Right atrium auricular region (tissue), 2 donors: ENCODE results near the gene HEPN1. TPM values are rescaled to one million over a fixed set of nuclear protein-coding genes. Genes with fewer than 3 reads are reported as not detected.
A peak's percentile ranks its signal among the peaks of the same experiment; 100 is the strongest.

ENCODE experiments used
- DNase-seq: peaks from one replicate; pipeline ENCODE4 v3.0.0-alpha.2; 2019; ENCODE audit warnings: low spot score
- H3K27ac ChIP-seq, 2 donors: fragments of 200-600 bp; sonication (generic); 1 replicate in 1 of 2; 2 replicates in 1 of 2; pipeline ENCODE4 v1.5.1; 2016 to 2019
- H3K27me3 ChIP-seq, 2 donors: fragments of 200-600 bp; sonication (generic); one replicate each; pipeline versions ENCODE4 v1.5.1 to v1.6.0; 2017 to 2019
- H3K36me3 ChIP-seq: fragments of 200-600 bp; sonication (generic); one replicate; pipeline ENCODE4 v1.5.1; 2016
- H3K4me1 ChIP-seq, 2 donors: fragments of 200-600 bp; sonication (generic); one replicate each; pipeline versions ENCODE4 v1.5.1 to v1.6.0; 2017 to 2019
- H3K4me3 ChIP-seq, 2 donors: fragments of 200-600 bp; sonication (generic); 1 replicate in 1 of 2; 2 replicates in 1 of 2; pipeline ENCODE4 v1.5.1; 2017 to 2019; ENCODE audit warnings: mild to moderate bottlenecking in 1 of 2, moderate library complexity in 1 of 2
- H3K9me3 ChIP-seq, 2 donors: fragments of 200-600 bp; sonication (generic); one replicate each; pipeline ENCODE4 v1.5.1; 2019
- total RNA-seq, 2 donors: library from RNA; depleted of rRNA; stranded (reverse); fragments of >200 nt; gene quantifications; one replicate each; pipeline ENCODE4 v1.1.0, GENCODE V29; 2016
- TF ChIP-seq, protein P1 (sequence below), 2 donors: fragments of 200-600 bp; sonication (generic); IDR thresholded peaks; one replicate each; pipeline ENCODE4 v1.5.1; 2019; ENCODE audit warnings: antibody characterized with exemption in 2 of 2

The HEPN1 gene
- total RNA-seq, 2 donors from 2014 or later, result not detected

DNA sequence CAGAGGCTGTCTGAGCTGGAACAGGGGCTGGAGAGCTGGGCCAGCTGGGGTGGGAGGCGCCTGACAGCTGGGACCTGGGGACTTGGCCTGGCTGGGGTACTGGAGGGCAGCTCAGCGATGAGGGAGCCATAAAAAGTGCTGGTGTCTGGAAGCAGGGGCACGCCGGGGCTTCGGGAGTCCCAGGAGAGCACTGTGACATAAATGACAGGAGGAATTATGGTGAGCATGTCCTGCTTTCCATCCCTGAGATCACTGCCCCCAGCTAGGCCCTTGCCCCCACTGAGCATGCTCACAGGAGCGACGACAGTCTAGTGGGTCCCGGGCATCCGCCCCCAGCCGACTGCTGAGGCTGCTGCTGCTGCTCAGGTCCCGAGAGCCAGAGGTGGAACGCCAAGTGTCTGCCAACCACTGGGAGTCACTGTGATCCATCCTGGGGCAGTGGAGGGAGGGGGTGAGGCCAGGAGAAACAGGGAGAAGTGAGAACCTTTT lies 27.6 kb upstream of the HEPN1 start:
- Histone ChIP-seq H3K9me3 (no peaks in the 10 kb centered on the region), H3K27me3 (no peaks in the 10 kb centered on the region), H3K4me1 (peaks cover 0 to 62% of the 10 kb centered on the region in 2 donors), H3K36me3 (peaks cover 5% of the 10 kb centered on the region), H3K27ac (peak overlapping the region; percentile 6 to 55), H3K4me3 (no peak overlapping the region)
- TF ChIP-seq, protein P1, sequence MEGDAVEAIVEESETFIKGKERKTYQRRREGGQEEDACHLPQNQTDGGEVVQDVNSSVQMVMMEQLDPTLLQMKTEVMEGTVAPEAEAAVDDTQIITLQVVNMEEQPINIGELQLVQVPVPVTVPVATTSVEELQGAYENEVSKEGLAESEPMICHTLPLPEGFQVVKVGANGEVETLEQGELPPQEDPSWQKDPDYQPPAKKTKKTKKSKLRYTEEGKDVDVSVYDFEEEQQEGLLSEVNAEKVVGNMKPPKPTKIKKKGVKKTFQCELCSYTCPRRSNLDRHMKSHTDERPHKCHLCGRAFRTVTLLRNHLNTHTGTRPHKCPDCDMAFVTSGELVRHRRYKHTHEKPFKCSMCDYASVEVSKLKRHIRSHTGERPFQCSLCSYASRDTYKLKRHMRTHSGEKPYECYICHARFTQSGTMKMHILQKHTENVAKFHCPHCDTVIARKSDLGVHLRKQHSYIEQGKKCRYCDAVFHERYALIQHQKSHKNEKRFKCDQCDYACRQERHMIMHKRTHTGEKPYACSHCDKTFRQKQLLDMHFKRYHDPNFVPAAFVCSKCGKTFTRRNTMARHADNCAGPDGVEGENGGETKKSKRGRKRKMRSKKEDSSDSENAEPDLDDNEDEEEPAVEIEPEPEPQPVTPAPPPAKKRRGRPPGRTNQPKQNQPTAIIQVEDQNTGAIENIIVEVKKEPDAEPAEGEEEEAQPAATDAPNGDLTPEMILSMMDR (IDR thresholded peaks at IDR 0.05), result peak in 1 of 2 donors; percentile 16
- peak; percentile 59 for DNase-seq

DNA sequence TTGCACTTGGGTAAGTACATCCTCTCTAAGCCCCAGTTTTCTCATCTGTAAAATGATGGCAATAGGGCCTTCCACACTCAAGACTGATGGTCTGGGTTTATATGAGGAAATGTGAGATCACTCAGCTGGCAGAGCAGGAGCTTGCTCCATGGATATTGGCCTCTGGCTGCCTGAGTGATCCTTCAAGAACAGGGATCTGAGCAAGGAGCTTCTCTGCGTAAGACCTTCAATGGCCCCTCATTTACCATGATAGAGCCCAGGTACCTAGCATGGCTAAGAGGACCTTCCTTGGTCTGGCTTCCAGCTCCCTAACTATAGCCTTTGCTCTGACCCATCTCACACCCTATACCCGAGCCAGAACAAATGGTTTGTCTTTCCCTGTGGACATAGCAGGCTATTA lies 26.9 kb upstream of the HEPN1 start:
- TF ChIP-seq, protein P1 (IDR thresholded peaks at IDR 0.05), result no peak
- H3K4me3 ChIP-seq, result no peak overlapping the region
- peaks cover 5% of the 10 kb centered on the region for H3K36me3 ChIP-seq
- peak overlapping the region; percentile 6 to 55 for H3K27ac ChIP-seq
- H3K4me1 ChIP-seq, result peaks cover 0 to 70% of the 10 kb centered on the region in 2 donors
- peak; percentile 59 for DNase-seq
- H3K9me3 ChIP-seq, result no peaks in the 10 kb centered on the region
- H3K27me3 ChIP-seq, result no peaks in the 10 kb centered on the region

DNA sequence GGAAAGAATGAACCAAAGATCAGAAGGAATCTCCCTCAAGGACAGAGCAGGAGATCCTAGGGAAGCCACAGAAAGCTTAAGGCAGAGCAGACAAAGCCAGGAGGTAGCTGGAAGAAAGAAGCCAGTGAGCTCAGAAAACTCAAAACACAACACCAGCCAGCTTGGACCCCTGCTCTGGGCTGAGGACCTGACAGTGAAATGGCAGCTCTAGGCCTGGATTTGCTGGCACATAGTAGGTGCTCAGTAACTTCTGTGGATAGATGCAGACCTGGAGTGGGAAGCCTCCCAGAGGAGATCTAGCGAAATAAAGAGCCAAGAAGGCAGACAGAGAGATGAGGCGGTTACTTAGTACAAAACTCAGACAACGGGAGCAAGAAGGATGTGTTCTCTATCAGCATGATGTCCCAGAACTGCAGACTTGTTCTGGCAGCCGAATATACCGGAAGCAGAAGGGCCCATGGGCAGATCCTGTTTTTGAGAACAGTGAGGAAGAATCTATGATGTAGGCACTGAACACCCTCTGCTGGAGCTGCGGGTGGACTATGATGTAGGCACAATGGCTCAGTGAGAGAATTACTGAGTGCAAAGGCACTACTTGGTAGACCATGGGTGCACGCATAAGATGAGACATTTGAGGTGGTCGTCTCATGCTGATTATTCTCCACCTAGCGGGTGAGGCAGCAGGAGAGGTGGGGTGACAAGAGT lies 26.1 kb upstream of the HEPN1 start:
- peak; percentile 59 for DNase-seq
- Histone ChIP-seq H3K4me1 (peaks cover 0 to 77% of the 10 kb centered on the region in 2 donors), H3K27ac (peak overlapping the region; percentile 3 to 55)

DNA sequence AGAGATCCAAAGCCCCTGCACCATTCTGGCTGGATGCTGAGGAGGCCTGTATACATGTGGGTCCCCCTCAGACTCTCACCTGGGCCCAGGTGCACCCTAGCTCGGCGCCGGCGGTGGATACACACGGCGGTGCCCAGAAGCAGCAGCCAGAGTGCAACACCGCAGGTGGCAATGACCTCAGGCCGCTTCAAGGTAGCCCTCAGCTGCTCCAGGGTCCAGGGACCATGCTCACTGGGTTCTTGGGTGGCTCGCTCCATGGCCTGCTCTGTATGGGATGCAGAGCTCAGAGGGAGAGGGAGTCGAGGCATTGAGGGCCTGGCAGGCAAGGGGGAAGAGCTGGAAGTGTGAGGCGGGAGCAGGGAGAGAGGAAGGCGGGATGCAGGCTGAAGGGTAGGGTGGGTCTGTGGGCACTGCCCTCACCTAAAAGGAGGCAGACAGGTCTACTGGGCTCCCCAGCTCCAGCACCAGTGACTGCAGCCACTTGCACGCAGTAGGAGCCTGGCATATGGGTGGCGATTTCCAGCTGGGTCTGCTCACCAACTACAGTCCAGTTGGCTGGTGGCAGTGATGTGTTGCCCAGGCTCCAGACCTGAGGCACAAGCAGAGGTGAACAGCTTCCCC lies 25.2 kb upstream of the HEPN1 start:
- H3K4me1 ChIP-seq, result peaks cover 0 to 83% of the 10 kb centered on the region in 2 donors
- H3K27me3 ChIP-seq, result no peaks in the 10 kb centered on the region
- no peak overlapping the region for H3K4me3 ChIP-seq
- peak overlapping the region in 1 of 2 donors; percentile 3 for H3K27ac ChIP-seq
- TF ChIP-seq, protein P1 (IDR thresholded peaks at IDR 0.05), result no peak
- H3K36me3 ChIP-seq, result peaks cover 5% of the 10 kb centered on the region
- H3K9me3 ChIP-seq, result no peaks in the 10 kb centered on the region
- DNase-seq, result peak; percentile 30

More for the DNA sequence above, 26.1 kb upstream of the HEPN1 start:
- no peaks in the 10 kb centered on the region for H3K27me3 ChIP-seq
- TF ChIP-seq, protein P1 (IDR thresholded peaks at IDR 0.05), result no peak
- H3K9me3 ChIP-seq, result no peaks in the 10 kb centered on the region
- peaks cover 5% of the 10 kb centered on the region for H3K36me3 ChIP-seq
- no peak overlapping the region for H3K4me3 ChIP-seq

DNA sequence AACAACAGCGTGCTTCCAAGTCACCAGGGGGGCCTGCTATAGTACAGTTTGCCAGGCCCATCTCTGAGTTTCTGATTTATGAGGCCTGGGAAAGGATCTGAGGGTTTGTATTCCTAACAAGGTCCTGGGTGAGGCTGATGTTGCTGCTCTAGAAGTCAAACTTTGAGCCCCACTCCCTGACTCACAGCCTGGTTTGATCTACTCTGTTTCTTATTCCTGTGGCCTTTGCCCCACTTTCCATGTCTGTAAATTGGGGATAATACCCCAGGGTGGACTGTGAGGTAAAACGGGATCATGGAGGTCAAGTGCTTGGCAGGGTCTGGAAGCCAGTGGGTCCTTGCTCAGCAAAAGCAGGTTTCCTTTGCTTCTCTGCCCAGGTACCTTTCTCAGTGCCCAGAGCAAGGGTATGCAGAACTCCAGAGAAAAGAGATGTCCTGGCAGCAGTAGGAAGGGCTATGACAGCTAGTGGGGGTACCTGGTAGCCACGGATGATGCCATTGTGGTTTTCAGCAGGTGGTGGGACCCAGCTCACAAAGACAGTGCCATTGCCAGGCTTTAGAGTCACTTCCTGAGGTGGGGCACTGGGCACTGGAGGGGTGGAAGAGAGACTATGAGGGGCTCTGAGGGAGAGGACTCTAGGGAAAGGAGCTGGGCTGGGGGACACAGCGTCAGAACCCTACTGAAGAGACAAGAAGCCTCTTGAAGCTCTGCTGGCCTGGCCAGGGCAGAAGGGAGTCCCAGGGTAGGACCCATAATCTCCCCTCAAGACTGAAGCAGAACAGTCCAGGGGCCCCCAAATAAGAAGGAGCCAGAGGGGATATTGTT lies 24.2 kb upstream of the HEPN1 start:
- Histone ChIP-seq H3K27me3 (no peaks in the 10 kb centered on the region), H3K27ac (peak overlapping the region; percentile 73 to 81), H3K9me3 (no peaks in the 10 kb centered on the region), H3K36me3 (peaks cover 5% of the 10 kb centered on the region), H3K4me1 (peaks cover 0 to 85% of the 10 kb centered on the region in 2 donors), H3K4me3 (peak overlapping the region in 1 of 2 donors; percentile 48)
- DNase-seq, result no peak
- TF ChIP-seq, protein P1 (IDR thresholded peaks at IDR 0.05), result no peak
